GM18870 (cell line): Measurements from ENCODE around the gene SSH2.

Experiments
- ATAC-seq: cut with Tn5 transposase; IDR thresholded peaks from one replicate; pipeline ENCODE4 v1.9.1; 2021; ENCODE audit warnings: moderate library complexity; ENCODE audit not compliant: unreplicated experiment

SSH2 gene

GRCh38 chr17:29713626-29714025 is 216.4 kb downstream of the SSH2 start:
- ATAC-seq = no peak

- ATAC-seq = no peak
Observed at GRCh38 chr17:29711588-29712385, 218.2 kb downstream of the SSH2 start.

GRCh38 chr17:29710891-29711418 is 219.1 kb downstream of the SSH2 start:
- no peak for ATAC-seq

- no peak for ATAC-seq
Observed at GRCh38 chr17:29710520-29710884, 219.5 kb downstream of the SSH2 start.

- ATAC-seq = no peak
Observed at GRCh38 chr17:29709866-29710519, 220.0 kb downstream of the SSH2 start.

- ATAC-seq = no peak
Observed at GRCh38 chr17:29707212-29707571, 222.8 kb downstream of the SSH2 start.

- no peak for ATAC-seq
Observed at GRCh38 chr17:29706045-29706431, 224.0 kb downstream of the SSH2 start.

- ATAC-seq = no peak
Observed at GRCh38 chr17:29705386-29705785, 224.6 kb downstream of the SSH2 start.

- no peak for ATAC-seq
Observed at GRCh38 chr17:29699283-29699682, 230.7 kb downstream of the SSH2 start.

GRCh38 chr17:29698837-29699236 is 231.2 kb downstream of the SSH2 start:
- no peak for ATAC-seq

- no peak for ATAC-seq
Observed at GRCh38 chr17:29698019-29698777, 231.8 kb downstream of the SSH2 start.

- no peak for ATAC-seq
Observed at GRCh38 chr17:29697371-29697770, 232.7 kb downstream of the SSH2 start.

- ATAC-seq = no peak
Observed at GRCh38 chr17:29694918-29695563, 235.0 kb downstream of the SSH2 start.

GRCh38 chr17:29693751-29694150 is 236.3 kb downstream of the SSH2 start:
- no peak for ATAC-seq

- ATAC-seq = no peak
Observed at GRCh38 chr17:29687596-29687995, 242.4 kb downstream of the SSH2 start.

GRCh38 chr17:29686993-29687590 is 242.9 kb downstream of the SSH2 start:
- no peak for ATAC-seq

- ATAC-seq = no peak
Observed at GRCh38 chr17:29683481-29683880, 246.5 kb downstream of the SSH2 start.

GRCh38 chr17:29682987-29683386 is 247.0 kb downstream of the SSH2 start:
- ATAC-seq = no peak

GRCh38 chr17:29682054-29682453 is 248.0 kb downstream of the SSH2 start:
- no peak for ATAC-seq

GRCh38 chr17:29677824-29678223 is 252.2 kb downstream of the SSH2 start:
- ATAC-seq = no peak
